IMR-90 (cell line): ENCODE data around the gene TCF4. TPM values are rescaled to one million over a fixed set of nuclear protein-coding genes. Genes with fewer than 3 reads are reported as not detected.

Experiments
- ATAC-seq: fragments of 200-7000 bp; cut with Tn5 transposase; 2 replicates; pipeline ENCODE4 v1.9.1; 2020; ENCODE audit warnings: low read depth, mild to moderate bottlenecking, moderate library complexity
- BruUV-seq: library from RNA; stranded (reverse); fragments of 400-500 nt; replicated peaks from 2 replicates; lab custom pipeline; 2021; lab: Mats Ljungman, UMichigan
- CTCF ChIA-PET: fragments of 300-600 bp; formaldehyde crosslinking; extraction: SDS; loops from one replicate; lab custom pipeline; 2021; ENCODE audit warnings: antibody characterized with exemption; lab: Yijun Ruan, JAX
- POLR2A ChIA-PET: fragments of 300-600 bp; sonication (Branson Sonifier 250); formaldehyde crosslinking; loops from one replicate; lab custom pipeline; 2022; ENCODE audit warnings: antibody characterized with exemption; ENCODE audit not compliant: unreplicated experiment; lab: Charles Lee
- DNase-seq: peaks from one replicate; pipeline ENCODE4 v3.0.0; 2013
- H2AFZ ChIP-seq: replicated peaks from 2 replicates; pipeline ENCODE3; 2013; ENCODE audit warnings: low read length, mild to moderate bottlenecking; ENCODE audit not compliant: poor library complexity
- H2AK5ac ChIP-seq: 2 replicates; pipeline ENCODE4 v1.6.1; 2013; ENCODE audit warnings: low read depth, low read length, inconsistent platforms
- H2AK9ac ChIP-seq: replicated peaks from 2 replicates; pipeline ENCODE3; 2013; ENCODE audit warnings: mild to moderate bottlenecking, low read depth, low read length, moderate library complexity; ENCODE audit not compliant: poor library complexity
- H2BK120ac ChIP-seq: 2 replicates; pipeline ENCODE4 v1.6.1; 2013; ENCODE audit warnings: low read depth, low read length, inconsistent platforms
- H2BK15ac ChIP-seq: 3 replicates; pipeline ENCODE4 v1.6.1; 2013; ENCODE audit warnings: low read depth, low read length, inconsistent platforms
- H2BK20ac ChIP-seq: 2 replicates; pipeline ENCODE4 v1.6.1; 2013; ENCODE audit warnings: low read depth, mild to moderate bottlenecking, inconsistent platforms, low read length, moderate library complexity
- H2BK5ac ChIP-seq: 2 replicates; pipeline ENCODE4 v1.6.1; 2013; ENCODE audit warnings: mild to moderate bottlenecking, low read depth, low read length, inconsistent platforms; ENCODE audit not compliant: poor library complexity, severe bottlenecking
- H3K14ac ChIP-seq: replicated peaks from 2 replicates; pipeline ENCODE4 v1.6.1; 2013; ENCODE audit warnings: low read depth, low read length, inconsistent platforms
- H3K18ac ChIP-seq: 2 replicates; pipeline ENCODE4 v1.6.1; 2013; ENCODE audit warnings: low read depth, low read length, control low read depth
- H3K23ac ChIP-seq: 2 replicates; pipeline ENCODE4 v1.6.1; 2013; ENCODE audit warnings: low read depth, low read length, inconsistent platforms
- H3K27ac ChIP-seq: 2 replicates; pipeline ENCODE4 v1.5.1; 2013; ENCODE audit warnings: mild to moderate bottlenecking, control low read depth, low read length; ENCODE audit not compliant: insufficient read depth
- H3K27me3 ChIP-seq: 2 replicates; pipeline ENCODE4 v1.6.1; 2013; ENCODE audit warnings: low read length; ENCODE audit not compliant: control insufficient read depth, insufficient read depth
- H3K36me3 ChIP-seq: 2 replicates; pipeline ENCODE4 v1.6.1; 2013; ENCODE audit warnings: low read length, mixed read lengths; ENCODE audit not compliant: control insufficient read depth, insufficient read depth
- H3K4ac ChIP-seq: 2 replicates; pipeline ENCODE4 v1.6.1; 2013; ENCODE audit warnings: low read depth, low read length, inconsistent platforms
- H3K4me1 ChIP-seq: 2 replicates; pipeline ENCODE4 v1.6.1; 2013; ENCODE audit warnings: low read length, mixed read lengths; ENCODE audit not compliant: control insufficient read depth, insufficient read depth
- H3K4me2 ChIP-seq: 2 replicates; pipeline ENCODE4 v1.6.1; 2013; ENCODE audit warnings: low read depth, mild to moderate bottlenecking, control low read depth, low read length, moderate library complexity
- H3K4me3 ChIP-seq: 2 replicates; pipeline ENCODE4 v1.5.1; 2013; ENCODE audit warnings: low read depth, mild to moderate bottlenecking, control low read depth, low read length, moderate library complexity; ENCODE audit not compliant: insufficient read depth
- H3K56ac ChIP-seq: 2 replicates; pipeline ENCODE4 v1.6.1; 2013; ENCODE audit warnings: low read length, inconsistent platforms; ENCODE audit not compliant: insufficient read depth; ENCODE audit errors: extremely low read depth
- H3K79me1 ChIP-seq, 2 experiments: 2 replicates each; pipeline ENCODE4 v1.6.1; 2013; ENCODE audit warnings: low read length in 2 of 2, inconsistent platforms in 1 of 2, low read depth in 1 of 2
- H3K9ac ChIP-seq: 2 replicates; pipeline ENCODE4 v1.6.1; 2013; ENCODE audit warnings: low read depth, low read length, control low read depth
- H3K9me1 ChIP-seq: 2 replicates; pipeline ENCODE4 v1.6.1; 2013; ENCODE audit warnings: low read length, inconsistent platforms; ENCODE audit not compliant: insufficient read depth
- H3K9me3 ChIP-seq: 2 replicates; pipeline ENCODE4 v1.6.1; 2013; ENCODE audit warnings: low read length; ENCODE audit not compliant: control insufficient read depth, insufficient read depth
- H4K20me1 ChIP-seq: 2 replicates; pipeline ENCODE4 v1.6.1; 2013; ENCODE audit warnings: low read length, inconsistent platforms; ENCODE audit not compliant: insufficient read depth
- H4K5ac ChIP-seq: 2 replicates; pipeline ENCODE4 v1.6.1; 2013; ENCODE audit warnings: mild to moderate bottlenecking, low read depth, low read length, control low read depth
- H4K8ac ChIP-seq, 2 experiments: 2 replicates each; pipeline ENCODE4 v1.6.1; 2013; ENCODE audit warnings: low read depth in 2 of 2, low read length in 2 of 2, control low read depth in 1 of 2, inconsistent platforms in 1 of 2
- H4K91ac ChIP-seq: 2 replicates; pipeline ENCODE4 v1.6.1; 2013; ENCODE audit warnings: low read depth, low read length, inconsistent platforms; ENCODE audit not compliant: insufficient read depth
- CHD1 ChIP-seq: IDR thresholded peaks from 2 replicates; pipeline ENCODE4 v1.6.1; 2012; ENCODE audit warnings: low read depth, low read length, improper control_type of control experiment
- MAZ ChIP-seq: IDR thresholded peaks from 2 replicates; pipeline ENCODE4 v1.6.1; 2012; ENCODE audit warnings: low read depth, mild to moderate bottlenecking, low read length, improper control_type of control experiment, moderate library complexity, borderline replicate concordance
- NFE2L2 ChIP-seq: fragments of 150-350 bp; IDR thresholded peaks from 2 replicates; pipeline ENCODE4 v1.6.1; 2016; ENCODE audit warnings: low read depth, mild to moderate bottlenecking, low read length
- POLR2A ChIP-seq: IDR thresholded peaks from 2 replicates; pipeline ENCODE4 v1.6.1; 2012; ENCODE audit warnings: mild to moderate bottlenecking, low read depth, low read length
- RCOR1 ChIP-seq: IDR thresholded peaks from 2 replicates; pipeline ENCODE4 v1.6.1; 2012; ENCODE audit warnings: mild to moderate bottlenecking, low read length, improper control_type of control experiment; ENCODE audit not compliant: insufficient replicate concordance
- SMC3 ChIP-seq: fragments of 150-350 bp; IDR thresholded peaks from 2 replicates; pipeline ENCODE4 v1.6.1; 2016; ENCODE audit warnings: low read depth, mild to moderate bottlenecking, antibody characterized with exemption, low read length, moderate library complexity
- WGBS, 2 experiments: methylation state at CpG; one replicate each; pipeline versions ENCODE4 v1.1.5 to v1.1.7; 2013; ENCODE audit warnings: missing lambda C conversion rate in 2 of 2; ENCODE audit not compliant: insufficient read length in 1 of 2; ENCODE audit errors: extremely low coverage in 2 of 2; 5-methylcytosine and 5-hydroxymethylcytosine counted together
- dilution Hi-C: fragments of 300-500 bp; cut with HindIII; formaldehyde crosslinking; loops from one replicate; pipeline ENCODE4 v1.14.3; 2018; ENCODE audit warnings: low sequenced_read_pairs; ENCODE audit not compliant: unreplicated experiment
- in situ Hi-C: fragments of 300-500 bp; cut with MboI; formaldehyde crosslinking; loops from 3 replicates; pipeline ENCODE4 v1.14.3; 2019; ENCODE audit warnings: low sequenced_read_pairs, inconsistent platforms, mixed read lengths
- intact Hi-C: fragments of 100-400 bp; cut with micrococcal nuclease; formaldehyde crosslinking; loops from 2 replicates; pipeline ENCODE4 v1.10.0; 2022
- polyA plus RNA-seq, 3 experiments: library from polyadenylated mRNA; depleted of rRNA; stranded (reverse); fragments of >200 nt; gene quantifications; 2 replicates each; pipeline ENCODE4 v1.2.3, GENCODE V29; 2012; ENCODE audit warnings: low replicate concordance in 1 of 3
- total RNA-seq: library from RNA; depleted of rRNA; stranded (reverse); fragments of >200 nt; gene quantifications from 2 replicates; pipeline ENCODE4 v1.2.3, GENCODE V29; 2012
- TF ChIP-seq, protein P1 (sequence below): fragments of 150-350 bp; IDR thresholded peaks from 2 replicates; pipeline ENCODE4 v1.6.1; 2016; ENCODE audit warnings: low read depth, mild to moderate bottlenecking, low read length, moderate library complexity, borderline replicate concordance
- TF ChIP-seq, protein P2 (sequence below): fragments of 150-350 bp; IDR thresholded peaks from 2 replicates; pipeline ENCODE4 v1.6.1; 2017; ENCODE audit warnings: mild to moderate bottlenecking, antibody characterized with exemption, low read length, low read depth

Gene TCF4
- total and polyA plus RNA-seq, 2 of the 4 experiments (the other 2 are of a cell fraction): 30.0 to 87.1 TPM

DNA sequence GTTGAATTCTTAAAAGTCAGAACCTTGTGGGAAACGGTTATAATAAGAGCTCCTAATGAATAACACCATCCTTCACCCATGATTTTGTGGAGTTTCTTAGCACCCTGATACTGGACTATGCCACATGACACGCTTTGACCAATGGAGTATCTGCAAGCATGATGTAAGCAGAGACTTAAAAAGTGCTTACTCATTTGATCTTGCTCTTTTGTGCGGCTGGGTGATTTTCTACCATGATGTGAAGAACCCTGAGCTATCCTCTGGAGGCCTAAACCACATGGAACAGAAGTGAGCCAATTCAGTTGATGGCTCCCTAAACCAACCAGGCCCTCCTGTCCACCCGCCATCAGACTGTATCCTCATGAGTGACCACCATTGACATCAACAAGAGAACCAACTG lies 70.9 kb downstream of the TCF4 start:
- peaks cover 2% of the 10 kb centered on the region; the same call in 1 of the 2 replicates for H3K36me3 ChIP-seq
- no peaks in the 10 kb centered on the region for H3K27me3 ChIP-seq
- POLR2A ChIA-PET: no interaction called here
- in situ Hi-C loops (no loop called here), intact Hi-C loops (no loop called here), dilution Hi-C loops (no loop called here)
- no peak overlapping the region for H3K4me2 ChIP-seq
- H2AFZ ChIP-seq: no peak overlapping the region
- DNase-seq (no peak), ATAC-seq (no peak)
- peak overlapping the region; percentile 54 for H2BK120ac ChIP-seq
- H3K14ac ChIP-seq: 0 out of 2 replicates have a peak overlapping the region, but pooled peaks have one; percentile 4
- peak overlapping the region; percentile 5 to 9; a peak in 1 of 4 replicates for H4K8ac ChIP-seq
- peaks cover 27% of the 10 kb centered on the region for H3K4me1 ChIP-seq
- no CpG with 5 or more reads among the region's 4 CpGs for WGBS, 2 experiments
- TF ChIP-seq POLR2A: no peak
- TF ChIP-seq SMC3: no peak
- TF ChIP-seq CHD1: no peak
- TF ChIP-seq RCOR1: no peak
- peak; percentile 28; the same call in 1 of the 2 replicates for TF ChIP-seq NFE2L2
- TF ChIP-seq, protein P1, sequence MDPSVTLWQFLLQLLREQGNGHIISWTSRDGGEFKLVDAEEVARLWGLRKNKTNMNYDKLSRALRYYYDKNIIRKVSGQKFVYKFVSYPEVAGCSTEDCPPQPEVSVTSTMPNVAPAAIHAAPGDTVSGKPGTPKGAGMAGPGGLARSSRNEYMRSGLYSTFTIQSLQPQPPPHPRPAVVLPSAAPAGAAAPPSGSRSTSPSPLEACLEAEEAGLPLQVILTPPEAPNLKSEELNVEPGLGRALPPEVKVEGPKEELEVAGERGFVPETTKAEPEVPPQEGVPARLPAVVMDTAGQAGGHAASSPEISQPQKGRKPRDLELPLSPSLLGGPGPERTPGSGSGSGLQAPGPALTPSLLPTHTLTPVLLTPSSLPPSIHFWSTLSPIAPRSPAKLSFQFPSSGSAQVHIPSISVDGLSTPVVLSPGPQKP: no peak
- TF ChIP-seq, protein P2, sequence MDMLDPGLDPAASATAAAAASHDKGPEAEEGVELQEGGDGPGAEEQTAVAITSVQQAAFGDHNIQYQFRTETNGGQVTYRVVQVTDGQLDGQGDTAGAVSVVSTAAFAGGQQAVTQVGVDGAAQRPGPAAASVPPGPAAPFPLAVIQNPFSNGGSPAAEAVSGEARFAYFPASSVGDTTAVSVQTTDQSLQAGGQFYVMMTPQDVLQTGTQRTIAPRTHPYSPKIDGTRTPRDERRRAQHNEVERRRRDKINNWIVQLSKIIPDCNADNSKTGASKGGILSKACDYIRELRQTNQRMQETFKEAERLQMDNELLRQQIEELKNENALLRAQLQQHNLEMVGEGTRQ: peak; percentile 37; the same call in 1 of the 2 replicates
- no peak for TF ChIP-seq MAZ
- H2BK20ac ChIP-seq: no peak overlapping the region; the same call in 1 of the 2 replicates
- peak overlapping the region; percentile 76 for H2BK5ac ChIP-seq
- H3K4me3 ChIP-seq: no peak overlapping the region
- no peaks in the 10 kb centered on the region for H4K20me1 ChIP-seq
- H3K23ac ChIP-seq: no peak overlapping the region; the same call in 1 of the 2 replicates
- peak overlapping the region; percentile 71; the same call in 1 of the 2 replicates for H3K4ac ChIP-seq
- no peak overlapping the region for H3K27ac ChIP-seq
- no peak overlapping the region for H3K9ac ChIP-seq
- peak overlapping the region; percentile 5; the same call in 1 of the 2 replicates for H3K18ac ChIP-seq
- no peak overlapping the region for H2AK9ac ChIP-seq
- H3K79me1 ChIP-seq: peaks cover 37 to 74% of the 10 kb centered on the region in 2 experiments
- peaks cover 9% of the 10 kb centered on the region for H3K9me1 ChIP-seq
- no peak overlapping the region for H4K91ac ChIP-seq
- peak overlapping the region; percentile 72 for H2AK5ac ChIP-seq
- no peak overlapping the region for H3K56ac ChIP-seq
- H3K9me3 ChIP-seq: no peaks in the 10 kb centered on the region
- no peak overlapping the region; the same call in 1 of the 2 replicates for H4K5ac ChIP-seq
- H2BK15ac ChIP-seq: 0 out of 3 replicates have a peak overlapping the region, but pooled peaks have one; percentile 12
- BruUV-seq: no TSS peak
- CTCF ChIA-PET: no interaction called here
